SK-N-SH (cell line): ENCODE data around the gene NME3. TPM values are rescaled to one million over a fixed set of nuclear protein-coding genes. Genes with fewer than 3 reads are reported as not detected.

Source experiments
- CTCF ChIA-PET: fragments of 300-600, 350-600 bp; formaldehyde crosslinking; extraction: SDS; loops from one replicate; lab custom pipeline; 2021; lab: Yijun Ruan, JAX
- POLR2A ChIA-PET: fragments of 350-600 bp; sonication (Branson Sonifier 250); formaldehyde crosslinking; extraction: SDS; loops from one replicate; lab custom pipeline; 2020; ENCODE audit warnings: antibody characterized with exemption, inconsistent platforms; lab: Yijun Ruan, JAX
- DNase-seq: peaks from one replicate; pipeline ENCODE4 v3.0.0; 2012
- H2AFZ ChIP-seq: fragments of 200-600 bp; sonication (generic); 2 replicates; pipeline ENCODE4 v1.8.1; 2016; ENCODE audit warnings: antibody characterized with exemption, mild to moderate bottlenecking, low read depth
- H3F3A ChIP-seq: fragments of 200-600 bp; sonication (generic); replicated peaks from 2 replicates; pipeline ENCODE3; 2016; ENCODE audit warnings: antibody characterized with exemption, mild to moderate bottlenecking; ENCODE audit not compliant: insufficient read depth
- H3K27ac ChIP-seq, 2 experiments: fragments of 200-500 bp in 1 of 2; fragments of 200-600 bp in 1 of 2; sonication (Bioruptor generic) in 1 of 2; sonication (generic), shearing (Covaris generic) in 1 of 2; 2 replicates each; pipeline versions ENCODE4 v1.5.1 to v1.6.1; 2014 to 2016; ENCODE audit warnings: low read depth in 2 of 2, inconsistent platforms in 1 of 2, low read length in 1 of 2, mild to moderate bottlenecking in 1 of 2, mixed read lengths in 1 of 2
- H3K27me3 ChIP-seq: fragments of 200-600 bp; sonication (generic), shearing (Covaris generic); 2 replicates; pipeline ENCODE4 v1.6.1; 2016; ENCODE audit warnings: mixed run types; ENCODE audit not compliant: insufficient read depth
- H3K36me3 ChIP-seq, 2 experiments: fragments of 200-500 bp in 1 of 2; fragments of 200-600 bp in 1 of 2; sonication (Bioruptor generic) in 1 of 2; sonication (generic) in 1 of 2; replicated peaks in 1 of 2; 2 replicates each; pipeline versions ENCODE3 to v1.5.1; 2014 to 2016; ENCODE audit warnings: low read length in 1 of 2, mild to moderate bottlenecking in 1 of 2; ENCODE audit not compliant: insufficient read depth in 2 of 2, control insufficient read depth in 1 of 2
- H3K4me1 ChIP-seq, 2 experiments: fragments of 200-500 bp in 1 of 2; fragments of 200-600 bp in 1 of 2; sonication (Bioruptor generic) in 1 of 2; sonication (generic), shearing (Covaris generic) in 1 of 2; 2 replicates each; pipeline versions ENCODE4 v1.5.1 to v1.6.1; 2014 to 2016; ENCODE audit warnings: low read depth in 1 of 2, low read length in 1 of 2, mixed run types in 1 of 2; ENCODE audit not compliant: insufficient read depth in 2 of 2, control insufficient read depth in 1 of 2
- H3K4me2 ChIP-seq: fragments of 200-600 bp; sonication (generic), shearing (Covaris generic); 2 replicates; pipeline ENCODE4 v1.6.1; 2017; ENCODE audit warnings: mixed run types
- H3K4me3 ChIP-seq, 2 experiments: fragments of 200-500 bp in 1 of 2; fragments of 200-600 bp in 1 of 2; sonication (Bioruptor generic) in 1 of 2; sonication (generic), shearing (Covaris generic) in 1 of 2; 2 replicates each; pipeline versions ENCODE4 v1.5.1 to v1.8.1; 2014 to 2016; ENCODE audit warnings: low read depth in 2 of 2, inconsistent platforms in 1 of 2, low read length in 1 of 2, mild to moderate bottlenecking in 1 of 2, mixed read lengths in 1 of 2, moderate library complexity in 1 of 2
- H3K79me2 ChIP-seq: fragments of 200-600 bp; sonication (generic); 2 replicates; pipeline ENCODE4 v1.8.1; 2017; ENCODE audit warnings: mild to moderate bottlenecking; ENCODE audit not compliant: insufficient read depth
- H3K9ac ChIP-seq: fragments of 200-600 bp; sonication (generic); 2 replicates; pipeline ENCODE4 v1.6.1; 2017; ENCODE audit warnings: mixed run types
- H3K9me2 ChIP-seq: fragments of 200-600 bp; sonication (generic); 2 replicates; pipeline ENCODE4 v1.6.1; 2017; ENCODE audit warnings: mixed run types
- H3K9me3 ChIP-seq: fragments of 200-600 bp; sonication (generic); 2 replicates; pipeline ENCODE4 v1.6.1; 2017; ENCODE audit warnings: mixed run types, mild to moderate bottlenecking, moderate library complexity
- H4K20me1 ChIP-seq: fragments of 200-600 bp; sonication (generic); 2 replicates; pipeline ENCODE4 v1.6.1; 2017; ENCODE audit warnings: mild to moderate bottlenecking, mixed run types; ENCODE audit not compliant: insufficient read depth
- CTCF ChIP-seq: fragments of 200-600 bp; sonication (generic); IDR thresholded peaks from 2 replicates; pipeline ENCODE4 v1.6.1; 2017; ENCODE audit warnings: antibody characterized with exemption, mild to moderate bottlenecking, moderate library complexity
- EP300 ChIP-seq, 2 experiments: IDR thresholded peaks; 2 replicates each; pipeline versions ENCODE4 v1.4.0 to v1.6.1; 2012; ENCODE audit warnings: borderline replicate concordance in 1 of 2, low read depth in 1 of 2, low read length in 1 of 2
- EZH2phosphoT487 ChIP-seq: fragments of 200-600 bp; sonication (generic); IDR thresholded peaks from 2 replicates; pipeline ENCODE4 v1.6.1; 2017; ENCODE audit warnings: low read depth, mixed run types, mild to moderate bottlenecking, antibody characterized with exemption, moderate library complexity, borderline replicate concordance
- FOSL2 ChIP-seq: IDR thresholded peaks from 2 replicates; pipeline ENCODE4 v1.4.0; 2012; ENCODE audit warnings: low read depth, mild to moderate bottlenecking, moderate library complexity, borderline replicate concordance
- FOXM1 ChIP-seq: IDR thresholded peaks from 2 replicates; pipeline ENCODE4 v1.4.0; 2012; ENCODE audit warnings: low read depth, mild to moderate bottlenecking
- GABPA ChIP-seq: IDR thresholded peaks from 2 replicates; pipeline ENCODE4 v1.4.0; 2012; ENCODE audit warnings: low read depth, mild to moderate bottlenecking
- GATA2 ChIP-seq: sonication (generic); formaldehyde crosslinking; IDR thresholded peaks from 2 replicates; pipeline ENCODE4 v1.5.0; 2020; ENCODE audit warnings: mild to moderate bottlenecking, missing genetic modification reagents
- MEF2A ChIP-seq: IDR thresholded peaks from 2 replicates; pipeline ENCODE4 v1.4.0; 2012; ENCODE audit warnings: low read depth, borderline replicate concordance
- MXI1 ChIP-seq: IDR thresholded peaks from 2 replicates; pipeline ENCODE4 v1.6.1; 2012; ENCODE audit warnings: mild to moderate bottlenecking, low read depth, low read length, improper control_type of control experiment
- NFIC ChIP-seq: IDR thresholded peaks from 2 replicates; pipeline ENCODE4 v1.4.0; 2012; ENCODE audit warnings: borderline replicate concordance
- NRF1 ChIP-seq: IDR thresholded peaks from 2 replicates; pipeline ENCODE4 v1.6.1; 2012; ENCODE audit warnings: low read depth, mild to moderate bottlenecking, low read length
- PBX3 ChIP-seq: IDR thresholded peaks from 2 replicates; pipeline ENCODE4; 2012
- RAD21 ChIP-seq: IDR thresholded peaks from 2 replicates; pipeline ENCODE4 v1.6.1; 2012; ENCODE audit warnings: mild to moderate bottlenecking, low read length
- RCOR1 ChIP-seq: fragments of 150-350 bp; IDR thresholded peaks from 2 replicates; pipeline ENCODE4 v1.6.1; 2017; ENCODE audit warnings: antibody characterized with exemption, low read length
- RXRA ChIP-seq: IDR thresholded peaks from 2 replicates; pipeline ENCODE4 v1.4.0; 2012; ENCODE audit warnings: low read depth, mild to moderate bottlenecking, borderline replicate concordance
- SMC3 ChIP-seq: IDR thresholded peaks from 2 replicates; pipeline ENCODE4 v1.6.1; 2012; ENCODE audit warnings: low read depth, low read length, improper control_type of control experiment
- TAF1 ChIP-seq: IDR thresholded peaks from 2 replicates; pipeline ENCODE4 v1.6.1; 2012; ENCODE audit warnings: low read depth, mild to moderate bottlenecking, low read length, moderate library complexity, borderline replicate concordance
- TCF12 ChIP-seq: IDR thresholded peaks from 2 replicates; pipeline ENCODE4 v1.4.0; 2012
- YY1 ChIP-seq: IDR thresholded peaks from 2 replicates; pipeline ENCODE4 v1.4.0; 2012; ENCODE audit warnings: low read depth, mild to moderate bottlenecking
- WGBS: methylation state at CpG from one replicate; pipeline ENCODE4 v1.1.6; 2017; ENCODE audit warnings: low lambda C conversion rate; 5-methylcytosine and 5-hydroxymethylcytosine counted together
- polyA plus RNA-seq, 3 experiments: library from polyadenylated mRNA; depleted of rRNA; stranded (reverse); fragments of >200 nt; gene quantifications; 2 replicates each; pipeline ENCODE4 v1.2.3, GENCODE V29; 2012
- TF ChIP-seq, protein P1 (sequence below): fragments of 150-350 bp; IDR thresholded peaks from 2 replicates; pipeline ENCODE4 v1.6.1; 2016; ENCODE audit warnings: mild to moderate bottlenecking, low read depth, low read length
- TF ChIP-seq, protein P2 (sequence below): fragments of 150-350 bp; IDR thresholded peaks from 2 replicates; pipeline ENCODE4 v1.6.1; 2017; ENCODE audit warnings: antibody characterized with exemption, low read length, low read depth, borderline replicate concordance

The NME3 gene
- polyA plus RNA-seq, 1 of the 3 experiments (the other 2 are of a cell fraction), result 77.2 TPM

- H3K9me3 ChIP-seq, result no peaks in the 10 kb centered on the region
- H3K36me3 ChIP-seq, result peaks cover 0 to 14% of the 10 kb centered on the region in 2 experiments
- H3K27ac ChIP-seq, result no peak overlapping the region
- H3K9ac ChIP-seq, result no peak overlapping the region
- no peaks in the 10 kb centered on the region for H3K27me3 ChIP-seq
- no peaks in the 10 kb centered on the region for H3K9me2 ChIP-seq
- CTCF ChIA-PET, result no interaction called here
- no peaks in the 10 kb centered on the region for H3K4me1 ChIP-seq
- DNase-seq, result no peak
- POLR2A ChIA-PET, result no interaction called here
- H3F3A ChIP-seq, result peaks cover 7% of the 10 kb centered on the region
- no peak overlapping the region for H3K4me3 ChIP-seq
- H2AFZ ChIP-seq, result no peak overlapping the region
- 94% methylated on average over 10 of the region's 11 CpGs for WGBS
- H4K20me1 ChIP-seq, result no peaks in the 10 kb centered on the region
- H3K4me2 ChIP-seq, result no peak overlapping the region
- peaks cover 4% of the 10 kb centered on the region; the same call in 1 of the 2 replicates for H3K79me2 ChIP-seq
- no peak for TF ChIP-seq NFIC
- TF ChIP-seq RXRA, result no peak
- no peak for TF ChIP-seq EZH2phosphoT487
- no peak for TF ChIP-seq EP300 (IDR thresholded peaks at IDR 0.05; ENCODE audit: borderline replicate concordance in 1 of 2, low read depth in 1 of 2, low read length in 1 of 2)
- no peak for TF ChIP-seq YY1
- no peak for TF ChIP-seq NRF1
- no peak for TF ChIP-seq GATA2
- no peak for TF ChIP-seq RCOR1
- no peak for TF ChIP-seq MEF2A
- TF ChIP-seq TCF12, result no peak
- TF ChIP-seq, protein P1, sequence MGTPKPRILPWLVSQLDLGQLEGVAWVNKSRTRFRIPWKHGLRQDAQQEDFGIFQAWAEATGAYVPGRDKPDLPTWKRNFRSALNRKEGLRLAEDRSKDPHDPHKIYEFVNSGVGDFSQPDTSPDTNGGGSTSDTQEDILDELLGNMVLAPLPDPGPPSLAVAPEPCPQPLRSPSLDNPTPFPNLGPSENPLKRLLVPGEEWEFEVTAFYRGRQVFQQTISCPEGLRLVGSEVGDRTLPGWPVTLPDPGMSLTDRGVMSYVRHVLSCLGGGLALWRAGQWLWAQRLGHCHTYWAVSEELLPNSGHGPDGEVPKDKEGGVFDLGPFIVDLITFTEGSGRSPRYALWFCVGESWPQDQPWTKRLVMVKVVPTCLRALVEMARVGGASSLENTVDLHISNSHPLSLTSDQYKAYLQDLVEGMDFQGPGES, result no peak
- no peak for TF ChIP-seq FOSL2
Observed at GRCh38 chr16:1815461-1815860, 44.1 kb upstream of the NME3 start.

- Histone ChIP-seq H3K79me2 (peaks cover 4% of the 10 kb centered on the region; the same call in 1 of the 2 replicates), H3K36me3 (peaks cover 0 to 20% of the 10 kb centered on the region in 2 experiments), H2AFZ (no peak overlapping the region), H4K20me1 (no peaks in the 10 kb centered on the region), H3K27me3 (no peaks in the 10 kb centered on the region), H3F3A (peaks cover 7% of the 10 kb centered on the region), H3K27ac (no peak overlapping the region), H3K9ac (no peak overlapping the region), H3K9me2 (no peaks in the 10 kb centered on the region), H3K9me3 (no peaks in the 10 kb centered on the region), H3K4me2 (no peak overlapping the region), H3K4me1 (no peaks in the 10 kb centered on the region), H3K4me3 (no peak overlapping the region)
- peak; percentile 84 for DNase-seq
- POLR2A ChIA-PET, result interaction anchor here (1.3 kb wide), 1 partner anchor 14 kb away, joined by 3 read pairs; the partner anchor contains the start of genes FAHD1 and HAGH
- CTCF ChIA-PET, result interaction anchor here (0.7 to 2.0 kb wide), 3 partner anchors 14 to 654 kb away, joined by 3 to 7 read pairs (median 3); partner anchors contain the start of genes FAHD1 and HAGH
- TF ChIP-seq PBX3, result no peak
- TF ChIP-seq SMC3, result peak; percentile 37
- TF ChIP-seq, protein P2, sequence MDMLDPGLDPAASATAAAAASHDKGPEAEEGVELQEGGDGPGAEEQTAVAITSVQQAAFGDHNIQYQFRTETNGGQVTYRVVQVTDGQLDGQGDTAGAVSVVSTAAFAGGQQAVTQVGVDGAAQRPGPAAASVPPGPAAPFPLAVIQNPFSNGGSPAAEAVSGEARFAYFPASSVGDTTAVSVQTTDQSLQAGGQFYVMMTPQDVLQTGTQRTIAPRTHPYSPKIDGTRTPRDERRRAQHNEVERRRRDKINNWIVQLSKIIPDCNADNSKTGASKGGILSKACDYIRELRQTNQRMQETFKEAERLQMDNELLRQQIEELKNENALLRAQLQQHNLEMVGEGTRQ, result no peak
- TF ChIP-seq RXRA, result no peak
- no peak for TF ChIP-seq TCF12
- no peak for TF ChIP-seq GABPA
- TF ChIP-seq MXI1, result peak; percentile 47; the same call in 1 of the 2 replicates
- TF ChIP-seq YY1, result no peak
- no peak for TF ChIP-seq EP300 (IDR thresholded peaks at IDR 0.05; ENCODE audit: borderline replicate concordance in 1 of 2, low read depth in 1 of 2, low read length in 1 of 2)
- peak; percentile 59 for TF ChIP-seq RAD21
- peak; percentile 48 for TF ChIP-seq CTCF
- TF ChIP-seq FOXM1, result no peak
- TF ChIP-seq TAF1, result no peak
- TF ChIP-seq NRF1, result no peak
- 75% methylated on average over 15 of the region's 17 CpGs for WGBS
Observed at GRCh38 chr16:1812732-1813163, 41.4 kb upstream of the NME3 start.
